GM12878 (cell line): ENCODE results near the gene TBKBP1. TPM values are rescaled to one million over a fixed set of nuclear protein-coding genes. Genes with fewer than 3 reads are reported as not detected.

Experiments
- ATAC-seq: fragments of 200-7000 bp; cut with Tn5 transposase; 3 replicates; pipeline ENCODE4 v1.9.1; 2020; ENCODE audit warnings: mild to moderate bottlenecking, moderate library complexity
- BruUV-seq: library from RNA; stranded (reverse); fragments of 400-500 nt; replicated peaks from 2 replicates; lab custom pipeline; 2021; lab: Mats Ljungman, UMichigan
- CTCF ChIA-PET: fragments of 300-600 bp; sonication (Branson Sonifier 250); formaldehyde crosslinking; extraction: SDS; loops from one replicate; lab custom pipeline; 2021; ENCODE audit warnings: inconsistent platforms; lab: Yijun Ruan, JAX
- POLR2A ChIA-PET: fragments of 350-600 bp; formaldehyde crosslinking; extraction: SDS; loops from one replicate; lab custom pipeline; 2021; ENCODE audit warnings: inconsistent platforms; lab: Charles Lee
- RAD21 ChIA-PET: fragments of 300-600 bp; sonication (Branson Sonifier 250); formaldehyde crosslinking; loops from one replicate; lab custom pipeline; 2023; ENCODE audit warnings: antibody characterized with exemption; ENCODE audit not compliant: unreplicated experiment; lab: Charles Lee
- SMC1A ChIA-PET: fragments of 300-600 bp; sonication (Branson Sonifier 250); formaldehyde crosslinking; loops from one replicate; lab custom pipeline; 2023; ENCODE audit not compliant: unreplicated experiment, uncharacterized antibody; lab: Charles Lee
- DNase-seq: peaks from one replicate; pipeline ENCODE4 v3.0.0-alpha.2; 2011; ENCODE audit warnings: low read depth, low spot score
- FAIRE-seq: peaks from 3 replicates; lab custom pipeline; 2011; peaks lifted over from hg19 to GRCh38; lab: Jason Lieb, UNC
- H2AFZ ChIP-seq: 2 replicates; pipeline ENCODE4 v1.6.0; 2011; ENCODE audit warnings: low read depth, low read length, control low read depth; ENCODE audit not compliant: control insufficient read depth
- H3K27ac ChIP-seq: 2 replicates; pipeline ENCODE4 v1.5.1; 2011; ENCODE audit warnings: control low read depth; ENCODE audit not compliant: control insufficient read depth, insufficient read depth
- H3K27me3 ChIP-seq, 2 experiments: replicated peaks in 1 of 2; 2 replicates each; pipeline versions ENCODE4 v1.6.0 to v1.6.1; 2011; ENCODE audit warnings: low read length in 1 of 2; ENCODE audit not compliant: control insufficient read depth in 2 of 2, insufficient read depth in 2 of 2
- H3K36me3 ChIP-seq, 2 experiments: 2 replicates each; pipeline ENCODE4 v1.5.1; 2011; ENCODE audit warnings: low read length in 1 of 2; ENCODE audit not compliant: control insufficient read depth in 2 of 2, insufficient read depth in 2 of 2
- H3K4me1 ChIP-seq: 2 replicates; pipeline ENCODE4 v1.6.1; 2011; ENCODE audit warnings: mild to moderate bottlenecking, low read length, moderate library complexity, mixed read lengths; ENCODE audit not compliant: control insufficient read depth, insufficient read depth
- H3K4me2 ChIP-seq: 2 replicates; pipeline ENCODE4 v1.6.0; 2011; ENCODE audit warnings: control low read depth; ENCODE audit not compliant: control insufficient read depth, insufficient read depth
- H3K4me3 ChIP-seq: fragments of 200-600 bp; sonication (generic); 2 replicates; pipeline ENCODE4 v1.5.1; 2016
- H3K79me2 ChIP-seq: 2 replicates; pipeline ENCODE4 v1.6.0; 2011; ENCODE audit warnings: low read length; ENCODE audit not compliant: control insufficient read depth, insufficient read depth
- H3K9ac ChIP-seq: 2 replicates; pipeline ENCODE4 v1.8.0; 2011; ENCODE audit warnings: low read length, control low read depth, mixed read lengths; ENCODE audit not compliant: control insufficient read depth, insufficient read depth
- H3K9me3 ChIP-seq: replicated peaks from 3 replicates; pipeline ENCODE4 v1.5.1; 2011; ENCODE audit warnings: mild to moderate bottlenecking, low read length; ENCODE audit not compliant: control insufficient read depth, insufficient read depth
- H4K20me1 ChIP-seq: 2 replicates; pipeline ENCODE4 v1.6.0; 2011; ENCODE audit not compliant: control insufficient read depth, insufficient read depth
- BCL11A ChIP-seq: IDR thresholded peaks from 2 replicates; pipeline ENCODE4 v1.6.1; 2011; ENCODE audit warnings: low read depth, low read length
- BHLHE40 ChIP-seq, 2 experiments: fragments of 450-650 bp in 1 of 2; IDR thresholded peaks; 2 replicates each; pipeline ENCODE4 v1.6.1; 2011 to 2017; ENCODE audit warnings: low read depth in 2 of 2, borderline replicate concordance in 1 of 2, improper control_type of control experiment in 1 of 2, low read length in 1 of 2, mild to moderate bottlenecking in 1 of 2
- E2F8 ChIP-seq: fragments of 450-650 bp; IDR thresholded peaks from 2 replicates; pipeline ENCODE4 v1.6.1; 2018; ENCODE audit warnings: mild to moderate bottlenecking, low read depth, moderate library complexity; ENCODE audit not compliant: partially characterized antibody
- MLLT1 ChIP-seq: fragments of 450-650 bp; IDR thresholded peaks from 2 replicates; pipeline ENCODE4 v1.6.1; 2016; ENCODE audit warnings: mild to moderate bottlenecking
- WGBS: methylation state at CpG from one replicate; pipeline ENCODE4 v1.1.6; 2016; ENCODE audit warnings: low lambda C conversion rate; ENCODE audit not compliant: insufficient replicate concordance, insufficient coverage; ENCODE audit errors: missing lambda C conversion rate; 5-methylcytosine and 5-hydroxymethylcytosine counted together
- in situ Hi-C: fragments of 300-500 bp; cut with MboI; formaldehyde crosslinking; loops from 9 replicates; pipeline ENCODE4 v1.14.3; 2018; ENCODE audit warnings: mixed read lengths
- intact Hi-C: fragments of 100-400 bp; cut with micrococcal nuclease; formaldehyde crosslinking; loops from one replicate; pipeline ENCODE4 v1.14.2; 2022; ENCODE audit not compliant: unreplicated experiment
- polyA plus RNA-seq, 11 experiments: library from polyadenylated mRNA; depleted of rRNA in 4 of 11; unstranded in 6 of 11; stranded (reverse) in 5 of 11; fragments of >200 nt; fragmentation: Nextera tagmentation in 4 of 11; fragmentation: Illumina TruSeq in 1 of 11; extraction: Ambion mirVana in 4 of 11; extraction: Trizol in 1 of 11; gene quantifications; 1 replicate in 1 of 11; 2 replicates in 10 of 11; pipeline versions ENCODE4 v1.2.1 to v1.2.3, GENCODE V29; 2011 to 2016; ENCODE audit warnings: inconsistent platforms in 2 of 11, missing spikeins in 2 of 11, low read depth in 1 of 11
- total RNA-seq, 4 experiments: library from RNA; depleted of rRNA in 3 of 4; stranded (reverse); fragments of >200 nt in 3 of 4; fragmentation: Illumina TruSeq in 1 of 4; extraction: Trizol in 1 of 4; gene quantifications; 2 replicates each; pipeline versions ENCODE4 v1.2.1 to v1.2.3, GENCODE V29; 2013 to 2021

The TBKBP1 gene
- total and polyA plus RNA-seq, 10 of the 15 experiments (the other 5 are each of a cell fraction or from before 2014, with no cell fraction given): 0.11 to 2.7 (median 0.74) TPM; not detected in 3

- TF ChIP-seq E2F8: no peak
- TF ChIP-seq BCL11A: no peak
- no peak for TF ChIP-seq MLLT1
Measured at GRCh38 chr17:47690121-47690520, 3.8 kb upstream of the TBKBP1 start (continued).

- POLR2A ChIA-PET: interaction anchor here (1.2 to 1.3 kb wide), 2 partner anchors 43 to 48 kb away, joined by 3 to 4 read pairs; no protein-coding TSS in a partner anchor
- WGBS: 21% methylated on average over 2 of the region's 2 CpGs
- intact Hi-C loops: no loop called here
- BruUV-seq: no TSS peak
- RAD21 ChIA-PET: interaction anchor here (0.8 to 2.7 kb wide), 6 partner anchors 12 to 44 kb away, joined by 3 to 13 read pairs (median 4); partner anchors contain the start of gene TBX21
- H3K27ac ChIP-seq: no peak overlapping the region
- H4K20me1 ChIP-seq: no peaks in the 10 kb centered on the region; the same call in 1 of the 2 replicates
- CTCF ChIA-PET: interaction anchor here (0.7 to 2.1 kb wide), 10 partner anchors 12 to 255 kb away, joined by 3 to 20 read pairs (median 4); partner anchors contain the start of gene KPNB1
- no peak for DNase-seq
- no peak for ATAC-seq
- H3K4me1 ChIP-seq: peaks cover 16% of the 10 kb centered on the region
- H3K4me2 ChIP-seq: no peak overlapping the region
- no peak overlapping the region for H3K9ac ChIP-seq
- FAIRE-seq: no peak
- SMC1A ChIA-PET: interaction anchor here (0.7 to 1.9 kb wide), 11 partner anchors 12 to 139 kb away, joined by 3 to 13 read pairs (median 3); partner anchors contain the start of genes KPNB1 and MRPL10
- H3K36me3 ChIP-seq: no peaks in the 10 kb centered on the region
- H3K79me2 ChIP-seq: no peaks in the 10 kb centered on the region
- H2AFZ ChIP-seq: no peak overlapping the region
- H3K27me3 ChIP-seq: no peaks in the 10 kb centered on the region; a peak in 1 of 4 replicates
- TF ChIP-seq BHLHE40 (IDR thresholded peaks at IDR 0.05; ENCODE audit: borderline replicate concordance in 1 of 2, low read depth in 2 of 2, low read length in 1 of 2): no peak
- in situ Hi-C loops: loop anchor here (10.0 kb wide), 1 partner anchor 112 kb away; no protein-coding TSS in a partner anchor
- H3K9me3 ChIP-seq: no peaks in the 10 kb centered on the region
- H3K4me3 ChIP-seq: no peak overlapping the region
Measured at GRCh38 chr17:47692137-47692894, 1.6 kb upstream of the TBKBP1 start.
